Parathyroid adenoma (tissue), 2 donors: ENCODE measurements around the gene ARID3C.

Experiments used
- H2AFZ ChIP-seq: fragments of 300-600 bp; sonication (generic); one replicate; pipeline ENCODE4 v1.7.0; 2017; ENCODE audit warnings: antibody characterized with exemption, mild to moderate bottlenecking
- H3K27ac ChIP-seq: fragments of 300-600 bp; sonication (generic); one replicate; pipeline ENCODE4 v1.7.0; 2017
- H3K27me3 ChIP-seq: fragments of 300-600 bp; sonication (generic); one replicate; pipeline ENCODE4 v1.7.0; 2017; ENCODE audit warnings: low read length; ENCODE audit not compliant: control insufficient read depth, insufficient read depth
- H3K36me3 ChIP-seq: fragments of 300-600 bp; sonication (generic); one replicate; pipeline ENCODE4 v1.7.0; 2017; ENCODE audit warnings: low read length; ENCODE audit not compliant: control insufficient read depth, insufficient read depth
- H3K4me1 ChIP-seq: fragments of 300-600 bp; sonication (generic); one replicate; pipeline ENCODE4 v1.7.0; 2017; ENCODE audit warnings: control low read depth
- H3K4me2 ChIP-seq: fragments of 300-600 bp; sonication (generic); one replicate; pipeline ENCODE4 v1.7.0; 2017; ENCODE audit warnings: low read length
- H3K4me3 ChIP-seq: fragments of 300-600 bp; sonication (generic); one replicate; pipeline ENCODE4 v1.7.0; 2017; ENCODE audit warnings: low read depth, low read length
- H3K79me2 ChIP-seq: fragments of 300-600 bp; sonication (generic); one replicate; pipeline ENCODE4 v1.7.0; 2017; ENCODE audit warnings: control low read depth
- H3K9ac ChIP-seq: fragments of 300-600 bp; sonication (generic); one replicate; pipeline ENCODE4 v1.7.0; 2017; ENCODE audit warnings: mild to moderate bottlenecking
- H3K9me3 ChIP-seq: fragments of 300-600 bp; sonication (generic); one replicate; pipeline ENCODE4 v1.7.0; 2017; ENCODE audit warnings: low read length; ENCODE audit not compliant: control insufficient read depth
- CTCF ChIP-seq: fragments of 300-600 bp; sonication (generic); IDR thresholded peaks from one replicate; pipeline ENCODE4 v1.7.0; 2017; ENCODE audit warnings: antibody characterized with exemption, mild to moderate bottlenecking
- donor health status: primary hyperparathyroidism.

The ARID3C gene

GRCh38 chr9:34664281-34665066, 35.6 kb upstream of the ARID3C start:
- H3K27ac ChIP-seq = peak overlapping the region; percentile 75
- peak overlapping the region; percentile 25 for H3K4me3 ChIP-seq
- H3K9ac ChIP-seq = no peak overlapping the region
- H3K79me2 ChIP-seq = no peaks in the 10 kb centered on the region
- H3K9me3 ChIP-seq = no peaks in the 10 kb centered on the region
- H3K36me3 ChIP-seq = no peaks in the 10 kb centered on the region
- H2AFZ ChIP-seq = peak overlapping the region; percentile 65
- no peaks in the 10 kb centered on the region for H3K4me1 ChIP-seq
- no peaks in the 10 kb centered on the region for H3K27me3 ChIP-seq
- peak overlapping the region; percentile 43 for H3K4me2 ChIP-seq
- TF ChIP-seq CTCF = peak; percentile 78

DNA sequence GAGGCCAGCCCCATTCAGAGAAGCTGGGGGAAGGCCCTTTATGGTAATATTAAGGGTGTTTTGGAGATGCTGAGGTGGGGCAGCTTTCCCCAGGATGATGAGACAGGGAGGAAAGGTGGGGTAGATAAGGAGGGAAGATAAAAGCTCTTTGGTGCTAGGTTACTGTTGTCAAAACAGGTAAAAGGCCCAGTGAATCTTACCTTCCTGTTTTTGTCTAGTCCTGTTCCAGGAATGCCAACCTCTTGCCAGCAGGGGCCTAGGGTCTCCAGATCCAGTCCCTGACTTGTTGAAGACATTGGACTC, 34.4 kb upstream of the ARID3C start:
- H2AFZ ChIP-seq = no peak overlapping the region
- no peak for TF ChIP-seq CTCF
- H3K4me2 ChIP-seq = no peak overlapping the region
- no peaks in the 10 kb centered on the region for H3K9me3 ChIP-seq
- no peak overlapping the region for H3K9ac ChIP-seq
- H3K27ac ChIP-seq = no peak overlapping the region
- no peaks in the 10 kb centered on the region for H3K4me1 ChIP-seq
- no peak overlapping the region for H3K4me3 ChIP-seq
- H3K36me3 ChIP-seq = no peaks in the 10 kb centered on the region
- H3K27me3 ChIP-seq = no peaks in the 10 kb centered on the region
- H3K79me2 ChIP-seq = no peaks in the 10 kb centered on the region

DNA sequence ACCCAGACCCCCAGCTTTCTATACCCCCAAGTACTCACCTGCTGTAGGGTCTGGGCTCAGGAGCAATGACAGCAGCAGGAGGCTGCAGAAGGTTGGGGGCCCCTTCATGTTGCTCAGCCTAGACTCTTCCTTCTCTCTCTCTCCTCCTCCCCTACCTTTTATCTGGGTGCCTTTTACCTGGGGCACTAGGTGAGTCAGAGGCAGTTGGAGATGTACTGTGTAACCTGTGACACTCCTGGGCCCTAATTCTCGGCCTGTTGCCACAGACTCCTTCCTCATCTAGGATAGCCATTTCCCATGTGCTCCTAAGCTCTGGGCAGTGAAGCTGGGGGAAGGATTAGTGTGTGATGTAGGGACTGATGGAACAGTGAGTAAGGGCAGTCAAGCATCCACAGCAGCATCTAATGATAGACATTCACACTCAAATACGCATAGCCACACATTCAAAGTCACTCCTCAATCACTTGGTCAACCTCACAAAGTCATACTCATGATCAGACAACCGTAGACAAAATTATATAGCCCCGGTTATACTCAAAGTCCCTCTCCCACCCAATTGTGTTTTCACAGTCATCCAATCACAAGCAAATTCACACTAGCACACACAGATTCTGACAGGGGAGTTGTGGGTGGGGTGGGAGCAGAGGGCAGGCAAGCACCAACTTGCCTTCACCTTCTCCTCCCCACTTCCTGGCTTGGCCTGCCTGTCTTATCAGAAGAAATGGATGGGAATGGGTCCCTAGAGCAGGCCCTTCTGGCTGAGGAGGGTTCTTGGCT, 33.8 kb upstream of the ARID3C start, which contains the start of gene CCL27:
TSS of gene CCL27 (minus strand) at position 132 of the 777 bp plus-strand sequence. CDS start at position 108, 24 bp downstream.
- Histone ChIP-seq H3K79me2 (no peaks in the 10 kb centered on the region), H3K9me3 (no peaks in the 10 kb centered on the region), H3K4me3 (no peak within 1 kb of the TSS), H3K27ac (no peak within 1 kb of the TSS), H3K9ac (no peak within 1 kb of the TSS), H3K27me3 (no peaks in the 10 kb centered on the region), H3K4me2 (no peak within 1 kb of the TSS), H3K4me1 (no peaks in the 10 kb centered on the region), H3K36me3 (no peaks in the 10 kb centered on the region), H2AFZ (no peak within 1 kb of the TSS)
- no peak for TF ChIP-seq CTCF

DNA sequence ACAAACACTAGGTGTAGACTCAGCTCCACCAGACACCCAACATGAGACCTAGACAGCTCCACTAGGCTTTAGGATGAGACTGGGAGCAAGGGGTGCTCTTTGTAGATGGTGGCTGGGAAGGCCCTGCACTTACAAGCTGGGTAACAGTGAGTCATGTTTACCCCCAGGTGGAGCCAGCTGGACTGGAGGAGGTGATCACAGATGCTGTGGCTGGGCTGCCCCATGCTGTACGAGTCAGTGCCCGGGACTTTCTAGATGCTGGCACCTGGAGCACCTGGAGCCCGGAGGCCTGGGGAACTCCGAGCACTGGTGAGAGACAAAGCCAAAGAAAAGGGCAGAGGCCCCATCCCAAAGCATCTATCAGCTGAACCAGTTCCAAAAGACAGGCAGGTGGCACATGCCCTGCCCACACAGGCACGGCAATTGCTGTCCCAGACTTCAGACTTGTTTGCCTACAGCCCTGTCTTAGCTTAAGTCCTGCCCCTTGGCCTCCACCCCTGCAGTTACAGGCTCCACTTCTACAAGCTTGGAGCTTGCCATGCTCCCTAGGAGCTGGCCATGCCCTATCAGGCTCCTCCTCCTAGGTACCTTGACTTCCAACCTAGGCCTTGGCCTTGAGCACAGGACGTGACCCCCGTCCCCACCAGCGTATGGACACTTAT, 30.9 kb upstream of the ARID3C start:
- no peak for TF ChIP-seq CTCF
- no peak overlapping the region for H3K27ac ChIP-seq

More for the DNA sequence above, 30.9 kb upstream of the ARID3C start:
- H3K4me3 ChIP-seq = no peak overlapping the region
- no peaks in the 10 kb centered on the region for H3K36me3 ChIP-seq
- no peak overlapping the region for H2AFZ ChIP-seq
- H3K27me3 ChIP-seq = no peaks in the 10 kb centered on the region
- no peaks in the 10 kb centered on the region for H3K9me3 ChIP-seq
- H3K4me1 ChIP-seq = peaks cover under 1% of the 10 kb centered on the region
- no peak overlapping the region for H3K9ac ChIP-seq
- H3K79me2 ChIP-seq = no peaks in the 10 kb centered on the region
- H3K4me2 ChIP-seq = no peak overlapping the region
